T-helper 2 cell treated with Interferon-gamma antibody and Interleukin-4, amounts not matched to agents 5 μg/mL and 100 μg/mL, for 36 hours (primary cell): ENCODE data around the gene IL34.

ENCODE experiments used
- DNase-seq: peaks from one replicate; pipeline ENCODE4 v3.0.0; 2021; ENCODE audit warnings: low spot score
- H3K27ac Mint-ChIP-seq: one replicate; pipeline ENCODE4 v1.8.0; 2021; ENCODE audit warnings: mild to moderate bottlenecking, mixed read lengths
- H3K27me3 Mint-ChIP-seq: one replicate; pipeline ENCODE4 v1.8.0; 2021; ENCODE audit warnings: low read depth, mixed read lengths
- H3K36me3 Mint-ChIP-seq: one replicate; pipeline ENCODE4 v1.8.0; 2021; ENCODE audit warnings: low read depth, mixed read lengths
- H3K4me1 Mint-ChIP-seq: one replicate; pipeline ENCODE4 v1.8.0; 2021; ENCODE audit warnings: low read depth, mixed read lengths
- H3K4me3 Mint-ChIP-seq: one replicate; pipeline ENCODE4 v1.8.0; 2022; ENCODE audit warnings: mild to moderate bottlenecking, moderate library complexity, mixed read lengths
- H3K9me3 Mint-ChIP-seq: one replicate; pipeline ENCODE4 v1.8.0; 2021; ENCODE audit warnings: mixed read lengths

The IL34 gene

GRCh38 chr16:70646260-70647241 lies at the start of gene IL34:
Gene IL34, plus strand, starts transcription at chr16:70646559. Its CDS starts 389 bp downstream, at chr16:70646948.
- H3K4me3 Mint-ChIP-seq: no peak within 1 kb of the TSS
- no peaks in the 10 kb centered on the region for H3K4me1 Mint-ChIP-seq
- peaks cover 10% of the 10 kb centered on the region for H3K27me3 Mint-ChIP-seq
- no peak for DNase-seq
- H3K36me3 Mint-ChIP-seq: no peaks in the 10 kb centered on the region
- H3K9me3 Mint-ChIP-seq: no peaks in the 10 kb centered on the region
- H3K27ac Mint-ChIP-seq: no peak within 1 kb of the TSS

- H3K36me3 Mint-ChIP-seq: no peaks in the 10 kb centered on the region
- H3K27ac Mint-ChIP-seq: no peak overlapping the region
- no peaks in the 10 kb centered on the region for H3K4me1 Mint-ChIP-seq
- no peak overlapping the region for H3K4me3 Mint-ChIP-seq
- H3K9me3 Mint-ChIP-seq: no peaks in the 10 kb centered on the region
- DNase-seq: no peak
- H3K27me3 Mint-ChIP-seq: no peaks in the 10 kb centered on the region
Observed at GRCh38 chr16:70597135-70597835, 49.1 kb upstream of the IL34 start.

- no peaks in the 10 kb centered on the region for H3K36me3 Mint-ChIP-seq
- H3K27ac Mint-ChIP-seq: no peak overlapping the region
- no peak for DNase-seq
- no peak overlapping the region for H3K4me3 Mint-ChIP-seq
- H3K9me3 Mint-ChIP-seq: no peaks in the 10 kb centered on the region
- no peaks in the 10 kb centered on the region for H3K27me3 Mint-ChIP-seq
- no peaks in the 10 kb centered on the region for H3K4me1 Mint-ChIP-seq
Observed at GRCh38 chr16:70598937-70599503, 47.3 kb upstream of the IL34 start.

- no peak overlapping the region for H3K27ac Mint-ChIP-seq
- DNase-seq: no peak
- no peaks in the 10 kb centered on the region for H3K27me3 Mint-ChIP-seq
- H3K9me3 Mint-ChIP-seq: no peaks in the 10 kb centered on the region
- no peak overlapping the region for H3K4me3 Mint-ChIP-seq
- no peaks in the 10 kb centered on the region for H3K36me3 Mint-ChIP-seq
- no peaks in the 10 kb centered on the region for H3K4me1 Mint-ChIP-seq
Observed at GRCh38 chr16:70600730-70601129, 45.6 kb upstream of the IL34 start.

GRCh38 chr16:70601576-70602575 lies 44.5 kb upstream of the IL34 start:
- no peak for DNase-seq
- H3K36me3 Mint-ChIP-seq: no peaks in the 10 kb centered on the region
- no peak overlapping the region for H3K4me3 Mint-ChIP-seq
- H3K4me1 Mint-ChIP-seq: no peaks in the 10 kb centered on the region
- peaks cover 3% of the 10 kb centered on the region for H3K27me3 Mint-ChIP-seq
- H3K9me3 Mint-ChIP-seq: no peaks in the 10 kb centered on the region
- H3K27ac Mint-ChIP-seq: no peak overlapping the region

GRCh38 chr16:70602831-70603230 lies 43.5 kb upstream of the IL34 start:
- DNase-seq: no peak
- H3K4me3 Mint-ChIP-seq: no peak overlapping the region
- peaks cover 3% of the 10 kb centered on the region for H3K27me3 Mint-ChIP-seq
- no peaks in the 10 kb centered on the region for H3K36me3 Mint-ChIP-seq
- no peaks in the 10 kb centered on the region for H3K4me1 Mint-ChIP-seq
- no peak overlapping the region for H3K27ac Mint-ChIP-seq
- no peaks in the 10 kb centered on the region for H3K9me3 Mint-ChIP-seq

- H3K9me3 Mint-ChIP-seq: no peaks in the 10 kb centered on the region
- no peak overlapping the region for H3K27ac Mint-ChIP-seq
- H3K4me3 Mint-ChIP-seq: no peak overlapping the region
- H3K36me3 Mint-ChIP-seq: no peaks in the 10 kb centered on the region
- DNase-seq: no peak
- H3K4me1 Mint-ChIP-seq: no peaks in the 10 kb centered on the region
- peaks cover 3% of the 10 kb centered on the region for H3K27me3 Mint-ChIP-seq
Observed at GRCh38 chr16:70604407-70605282, 41.7 kb upstream of the IL34 start.

- Mint-ChIP-seq H3K36me3 (no peaks in the 10 kb centered on the region), H3K27me3 (peaks cover 3% of the 10 kb centered on the region), H3K27ac (no peak overlapping the region), H3K4me1 (no peaks in the 10 kb centered on the region), H3K9me3 (no peaks in the 10 kb centered on the region), H3K4me3 (no peak overlapping the region)
- DNase-seq: no peak
Observed at GRCh38 chr16:70605283-70605657, 41.1 kb upstream of the IL34 start.

GRCh38 chr16:70608521-70608920 lies 37.8 kb upstream of the IL34 start:
- DNase-seq: no peak
- H3K4me3 Mint-ChIP-seq: no peak overlapping the region
- peaks cover 3% of the 10 kb centered on the region for H3K27me3 Mint-ChIP-seq
- H3K4me1 Mint-ChIP-seq: no peaks in the 10 kb centered on the region
- H3K27ac Mint-ChIP-seq: no peak overlapping the region
- H3K36me3 Mint-ChIP-seq: no peaks in the 10 kb centered on the region
- no peaks in the 10 kb centered on the region for H3K9me3 Mint-ChIP-seq

- Mint-ChIP-seq H3K27ac (no peak overlapping the region), H3K36me3 (no peaks in the 10 kb centered on the region), H3K27me3 (peaks cover 3% of the 10 kb centered on the region), H3K4me1 (no peaks in the 10 kb centered on the region), H3K4me3 (no peak overlapping the region), H3K9me3 (no peaks in the 10 kb centered on the region)
- DNase-seq: no peak
Observed at GRCh38 chr16:70610273-70611223, 35.8 kb upstream of the IL34 start.

GRCh38 chr16:70611224-70611598 lies 35.1 kb upstream of the IL34 start:
- Mint-ChIP-seq H3K4me1 (no peaks in the 10 kb centered on the region), H3K4me3 (no peak overlapping the region), H3K9me3 (no peaks in the 10 kb centered on the region), H3K36me3 (no peaks in the 10 kb centered on the region), H3K27ac (no peak overlapping the region), H3K27me3 (peaks cover 3% of the 10 kb centered on the region)
- no peak for DNase-seq

- Mint-ChIP-seq H3K4me3 (no peak overlapping the region), H3K4me1 (no peaks in the 10 kb centered on the region), H3K9me3 (no peaks in the 10 kb centered on the region), H3K36me3 (no peaks in the 10 kb centered on the region), H3K27ac (no peak overlapping the region), H3K27me3 (peaks cover 2% of the 10 kb centered on the region)
- DNase-seq: no peak
Observed at GRCh38 chr16:70611785-70612303, 34.5 kb upstream of the IL34 start.
